Uterus (tissue), 2 donors: Measurements from ENCODE around the gene PLEKHA1.

Experiments used
- POLR2A ChIP-seq, 2 donors: fragments of 450-650 bp; IDR thresholded peaks; one replicate each; pipeline ENCODE4 v1.6.1; 2016; ENCODE audit warnings: antibody characterized with exemption in 2 of 2, mild to moderate bottlenecking in 1 of 2, moderate library complexity in 1 of 2
- TF ChIP-seq, protein P1 (sequence below), 4 experiments: fragments of 200-600 bp in 2 of 4; fragments of 450-650 bp in 2 of 4; sonication (generic) in 2 of 4; IDR thresholded peaks; one replicate each; pipeline ENCODE4 v1.5.1; 2016 to 2019; ENCODE audit warnings: antibody characterized with exemption in 4 of 4, mild to moderate bottlenecking in 2 of 4, moderate library complexity in 1 of 4

DNA sequence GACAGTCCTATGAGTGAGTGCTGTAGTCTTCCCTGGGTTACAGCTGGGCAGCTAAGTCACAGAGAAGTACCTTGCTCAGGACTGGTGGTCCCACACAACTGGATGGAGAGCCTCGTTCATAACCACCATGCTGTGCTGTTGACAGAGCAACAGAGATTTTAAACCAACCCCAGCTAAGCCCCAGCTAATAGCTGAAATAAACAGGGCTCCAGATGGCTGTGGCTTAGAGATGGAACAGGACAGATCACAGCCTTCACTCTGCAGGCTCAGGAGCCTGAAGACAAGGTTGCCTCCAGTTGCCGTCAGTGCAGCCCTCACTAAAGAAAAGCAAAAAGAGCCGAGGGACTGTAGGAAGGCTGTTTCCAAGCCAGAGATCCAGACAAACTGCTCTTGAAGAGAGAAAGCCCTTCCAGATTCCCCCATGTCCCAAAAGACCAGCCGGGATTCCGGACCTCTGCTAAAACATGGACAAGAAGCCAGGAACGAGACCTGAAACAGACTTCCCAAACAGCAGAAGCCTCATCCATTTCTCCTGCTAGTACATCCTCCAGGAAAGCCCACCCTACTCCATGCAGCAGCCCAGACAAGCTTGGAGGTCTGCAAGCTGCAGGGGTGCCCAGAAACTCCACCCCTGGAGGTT is 91.0 kb downstream of the PLEKHA1 start:
- TF ChIP-seq, protein P1, sequence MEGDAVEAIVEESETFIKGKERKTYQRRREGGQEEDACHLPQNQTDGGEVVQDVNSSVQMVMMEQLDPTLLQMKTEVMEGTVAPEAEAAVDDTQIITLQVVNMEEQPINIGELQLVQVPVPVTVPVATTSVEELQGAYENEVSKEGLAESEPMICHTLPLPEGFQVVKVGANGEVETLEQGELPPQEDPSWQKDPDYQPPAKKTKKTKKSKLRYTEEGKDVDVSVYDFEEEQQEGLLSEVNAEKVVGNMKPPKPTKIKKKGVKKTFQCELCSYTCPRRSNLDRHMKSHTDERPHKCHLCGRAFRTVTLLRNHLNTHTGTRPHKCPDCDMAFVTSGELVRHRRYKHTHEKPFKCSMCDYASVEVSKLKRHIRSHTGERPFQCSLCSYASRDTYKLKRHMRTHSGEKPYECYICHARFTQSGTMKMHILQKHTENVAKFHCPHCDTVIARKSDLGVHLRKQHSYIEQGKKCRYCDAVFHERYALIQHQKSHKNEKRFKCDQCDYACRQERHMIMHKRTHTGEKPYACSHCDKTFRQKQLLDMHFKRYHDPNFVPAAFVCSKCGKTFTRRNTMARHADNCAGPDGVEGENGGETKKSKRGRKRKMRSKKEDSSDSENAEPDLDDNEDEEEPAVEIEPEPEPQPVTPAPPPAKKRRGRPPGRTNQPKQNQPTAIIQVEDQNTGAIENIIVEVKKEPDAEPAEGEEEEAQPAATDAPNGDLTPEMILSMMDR (IDR thresholded peaks at IDR 0.05) = no peak
- no peak for TF ChIP-seq POLR2A (IDR thresholded peaks at IDR 0.05)
